Measurements from ENCODE around the gene GRIPAP1. TPM values are rescaled to one million over a fixed set of nuclear protein-coding genes. Genes with fewer than 3 reads are reported as not detected.
A peak's percentile ranks its signal among the peaks of the same experiment; 100 is the strongest.
"Not testable (repeated sequence)": the region's sequence is repeated elsewhere in the genome, so short reads cannot be mapped to it uniquely, and the experiment has no call there.

The GRIPAP1 gene
- total RNA-seq, 1 donor from 2014 or later: 17.7 TPM

DNA sequence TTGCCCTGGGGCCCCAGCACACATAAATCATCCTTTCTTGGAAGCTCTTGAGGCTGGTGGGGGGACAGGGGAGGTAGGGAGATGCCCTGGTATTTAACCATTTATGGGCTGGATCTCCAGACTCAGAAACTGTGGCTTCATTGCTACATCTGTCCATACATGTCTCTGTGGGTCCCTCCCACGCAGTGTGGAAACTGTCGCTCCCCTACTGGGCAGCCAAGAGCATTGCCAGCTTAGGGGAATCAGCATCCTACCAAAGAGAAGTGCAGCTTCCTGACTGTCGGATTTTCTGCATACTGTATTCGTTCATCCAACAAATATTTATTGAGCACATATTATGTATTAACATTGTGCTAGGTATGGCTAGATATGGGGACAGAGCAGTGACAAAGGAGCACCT, 3.7 kb downstream of the GRIPAP1 start:
- ATAC-seq (ENCODE audit: poor library complexity) (no peak), DNase-seq (no peak)
- intact Hi-C loops (cut with DNase I): no loop called here

DNA sequence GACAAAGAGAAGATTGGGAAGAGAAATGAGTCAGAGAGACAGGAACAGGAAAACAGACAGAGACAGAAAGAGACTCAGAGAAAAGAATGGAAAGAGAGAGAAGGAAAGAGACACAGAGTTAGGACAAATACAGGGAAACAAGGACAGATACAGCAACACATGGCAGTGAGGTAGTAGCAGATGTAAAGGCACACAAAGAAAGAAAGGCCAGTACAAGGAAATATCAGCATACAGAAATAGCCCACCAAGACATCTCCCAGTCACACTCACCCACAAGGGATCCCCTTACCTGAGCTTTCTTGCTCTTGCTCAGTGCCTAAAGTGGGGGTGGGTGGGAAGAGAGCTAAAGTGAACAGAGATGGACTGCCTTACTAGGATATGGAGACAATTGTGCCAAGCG, 4.2 kb downstream of the GRIPAP1 start:
- intact Hi-C loops (cut with DNase I): no loop called here
- no peak for DNase-seq
- no peak for ATAC-seq (ENCODE audit: poor library complexity)

DNA sequence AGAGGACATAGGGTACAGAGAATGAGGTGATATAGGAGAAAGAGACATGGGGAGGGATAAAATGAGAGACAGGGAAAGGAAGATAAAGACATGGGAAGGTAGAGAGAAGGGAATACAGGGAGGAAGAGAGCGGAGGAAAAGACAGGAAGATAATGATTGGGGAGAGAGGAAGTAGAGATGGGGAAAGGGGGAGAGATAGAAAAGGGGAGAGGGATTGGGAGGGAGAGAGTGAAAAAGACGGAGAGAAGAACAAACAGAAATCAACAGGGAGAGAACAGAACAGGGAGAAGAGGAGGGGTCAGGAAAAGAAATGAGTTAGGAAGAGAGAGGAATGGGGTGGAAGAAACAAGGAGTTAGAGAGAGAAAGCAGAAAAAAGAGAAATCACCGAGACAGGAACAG, 4.6 kb downstream of the GRIPAP1 start:
- no peak for DNase-seq
- intact Hi-C loops (cut with DNase I): no loop called here
- ATAC-seq (ENCODE audit: poor library complexity): no peak

- intact Hi-C loops (cut with DNase I): no loop called here
- no peak for DNase-seq
- ATAC-seq (ENCODE audit: poor library complexity): no peak
Observed at GRCh38 chrX:48996969-48997368, 5.1 kb downstream of the GRIPAP1 start.

- intact Hi-C loops (cut with DNase I): no loop called here
- ATAC-seq (ENCODE audit: poor library complexity) (no peak), DNase-seq (no peak)
Observed at GRCh38 chrX:48992341-48992740, 9.7 kb downstream of the GRIPAP1 start.

GRCh38 chrX:48989483-48989882, 12.6 kb downstream of the GRIPAP1 start:
- intact Hi-C loops (cut with DNase I): no loop called here
- DNase-seq (no peak), ATAC-seq (ENCODE audit: poor library complexity) (no peak)

- no peak for ATAC-seq (ENCODE audit: poor library complexity)
- intact Hi-C loops (cut with DNase I): no loop called here
- no peak for DNase-seq
Observed at GRCh38 chrX:48983896-48984295, 18.2 kb downstream of the GRIPAP1 start.

DNA sequence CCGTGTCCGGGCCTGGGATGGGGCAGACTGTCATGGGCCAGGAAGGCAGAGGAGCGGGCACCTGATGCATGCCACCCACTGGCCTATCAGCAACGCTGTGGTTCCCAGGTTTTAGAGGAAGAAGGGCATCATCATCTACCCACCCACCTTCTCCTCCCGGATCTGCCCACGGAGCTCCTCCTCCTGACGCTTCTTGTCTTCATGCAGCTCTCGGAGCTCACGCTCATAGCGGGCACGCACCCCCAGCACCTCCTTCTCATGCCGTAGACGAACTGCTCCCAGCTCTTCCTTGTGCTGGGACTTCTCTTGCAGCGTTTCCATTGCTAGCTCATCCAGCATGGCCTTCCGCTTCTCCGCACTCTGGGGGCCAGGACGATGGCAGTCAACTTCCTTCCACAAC, 19.0 kb downstream of the GRIPAP1 start:
- ATAC-seq (ENCODE audit: poor library complexity): no peak
- no peak for DNase-seq
- intact Hi-C loops (cut with DNase I): no loop called here

DNA sequence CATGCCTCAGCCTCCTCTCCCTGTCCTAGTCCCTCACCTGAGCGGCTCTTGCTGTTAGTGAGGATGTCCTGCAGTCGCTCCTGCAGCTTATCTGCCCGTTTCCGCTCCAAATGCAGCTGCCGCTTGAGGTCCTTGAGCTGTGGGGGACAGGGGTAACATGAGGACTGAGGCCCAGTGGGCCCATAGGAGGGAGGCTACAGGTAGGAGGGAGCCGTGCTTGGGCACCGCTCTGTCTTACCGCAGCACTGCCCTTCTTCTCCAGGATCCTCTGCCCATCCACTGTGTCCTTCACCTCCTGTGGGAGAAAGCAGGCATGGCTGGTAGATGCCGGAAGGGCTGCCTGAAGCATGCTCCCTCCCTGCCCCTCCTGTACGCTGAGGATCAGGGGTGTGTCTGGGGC, 20.9 kb downstream of the GRIPAP1 start:
- DNase-seq (no peak), ATAC-seq (ENCODE audit: poor library complexity) (no peak)
- intact Hi-C loops (cut with DNase I): no loop called here

- ATAC-seq (ENCODE audit: poor library complexity); DNase-seq; intact Hi-C loops (cut with DNase I): not testable (repeated sequence)
Observed at GRCh38 chrX:48980341-48980740, 21.7 kb downstream of the GRIPAP1 start.

- no peak for ATAC-seq (ENCODE audit: poor library complexity)
- no peak for DNase-seq
- intact Hi-C loops (cut with DNase I): loop anchor here (10.0 kb wide), 1 partner anchor 57 kb away; no protein-coding TSS in a partner anchor
Observed at GRCh38 chrX:48978226-48978625, 23.8 kb downstream of the GRIPAP1 start.

GRCh38 chrX:48976086-48976485, 26.0 kb downstream of the GRIPAP1 start:
- no peak for ATAC-seq (ENCODE audit: poor library complexity)
- intact Hi-C loops (cut with DNase I): loop anchor here (10.0 kb wide), 1 partner anchor 59 kb away; no protein-coding TSS in a partner anchor
- DNase-seq: no peak

GRCh38 chrX:48975541-48975940, 26.5 kb downstream of the GRIPAP1 start:
- no peak for DNase-seq
- intact Hi-C loops (cut with DNase I): loop anchor here (10.0 kb wide), 1 partner anchor 59 kb away; no protein-coding TSS in a partner anchor
- ATAC-seq (ENCODE audit: poor library complexity): no peak

DNA sequence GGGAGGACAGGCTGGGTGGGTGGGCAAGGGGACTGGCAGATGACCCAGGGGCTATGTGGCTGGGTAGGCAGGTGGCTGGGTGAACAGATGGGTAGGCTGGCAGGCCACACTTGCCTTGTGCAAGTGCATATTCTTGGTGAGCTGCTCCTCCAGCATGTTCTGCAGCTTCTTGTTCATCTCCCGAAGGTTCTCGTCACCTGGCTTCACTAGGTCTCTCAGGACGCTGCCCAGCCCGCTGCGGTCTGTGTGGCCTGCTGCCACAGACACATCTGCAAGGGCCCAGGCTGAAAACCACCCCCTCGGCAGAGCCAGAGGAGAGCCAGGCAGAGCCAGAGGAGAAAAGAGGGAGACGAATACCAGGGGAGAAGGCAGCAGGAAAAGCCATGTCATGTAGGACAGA, 27.0 kb downstream of the GRIPAP1 start:
- DNase-seq: no peak
- intact Hi-C loops (cut with DNase I): loop anchor here (10.0 kb wide), 1 partner anchor 60 kb away; no protein-coding TSS in a partner anchor
- no peak for ATAC-seq (ENCODE audit: poor library complexity)

DNA sequence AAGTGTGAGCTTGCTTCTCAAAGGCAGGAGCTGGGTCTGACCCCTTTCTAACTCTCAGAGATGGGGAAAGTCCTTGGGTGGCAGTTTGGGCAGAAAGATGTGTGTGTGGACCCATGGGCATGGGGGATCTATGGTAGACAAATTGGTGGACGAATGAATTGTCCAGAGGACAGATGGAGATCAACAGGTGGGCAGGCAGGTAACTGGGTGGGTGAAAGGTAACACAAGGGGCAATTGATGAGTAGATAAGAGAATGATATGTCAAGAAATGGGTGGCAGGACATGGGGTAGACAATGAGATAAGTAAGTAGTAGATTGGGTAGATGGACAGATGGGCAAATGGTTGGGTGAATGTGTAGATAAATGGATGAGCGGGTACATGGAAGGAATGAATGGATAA, 27.5 kb downstream of the GRIPAP1 start:
- no peak for DNase-seq
- intact Hi-C loops (cut with DNase I): loop anchor here (10.0 kb wide), 1 partner anchor 60 kb away; no protein-coding TSS in a partner anchor

DNA sequence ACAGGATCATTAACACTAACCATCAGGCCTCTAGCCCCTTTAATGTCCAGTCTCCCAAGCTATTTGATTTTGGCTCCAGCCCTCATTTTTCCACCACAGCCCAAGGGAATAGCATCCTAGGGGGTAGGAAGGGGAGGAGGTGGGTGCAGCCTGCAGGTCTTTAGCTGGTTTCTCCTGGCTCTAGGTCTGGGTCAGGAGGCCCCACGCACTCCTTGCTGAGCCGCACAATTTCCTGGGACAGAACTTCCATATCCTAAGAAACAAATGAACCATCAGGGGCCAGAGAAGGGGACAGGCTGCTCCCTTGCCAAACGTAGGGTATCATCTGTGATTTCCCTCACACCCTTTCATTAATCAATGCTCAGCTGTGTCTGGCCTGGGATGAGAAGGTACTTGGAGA, 28.0 kb downstream of the GRIPAP1 start:
- DNase-seq (no peak), ATAC-seq (ENCODE audit: poor library complexity) (no peak)
- intact Hi-C loops (cut with DNase I): loop anchor here (10.0 kb wide), 1 partner anchor 61 kb away; no protein-coding TSS in a partner anchor

More for the DNA sequence above, 27.5 kb downstream of the GRIPAP1 start:
- ATAC-seq (ENCODE audit: poor library complexity): no peak

- peak; percentile 69 for ATAC-seq (ENCODE audit: poor library complexity)
- DNase-seq: peak; percentile 49
- intact Hi-C loops (cut with DNase I): loop anchor here (10.0 kb wide), 1 partner anchor 62 kb away; no protein-coding TSS in a partner anchor
Observed at GRCh38 chrX:48972220-48973164, 29.6 kb downstream of the GRIPAP1 start.

- intact Hi-C loops (cut with DNase I): loop anchor here (10.0 kb wide), 1 partner anchor 63 kb away; no protein-coding TSS in a partner anchor
- peak; percentile 60 for ATAC-seq (ENCODE audit: poor library complexity)
- DNase-seq: peak; percentile 57
Observed at GRCh38 chrX:48971249-48972219, 30.5 kb downstream of the GRIPAP1 start, which contains the start of gene KCND1. Gene KCND1, minus strand, starts transcription at chrX:48971844. Its CDS starts 1,573 bp downstream, at chrX:48970271.

GRCh38 chrX:48969471-48969870, 32.6 kb downstream of the GRIPAP1 start:
- no peak for DNase-seq
- intact Hi-C loops (cut with DNase I): no loop called here
- no peak for ATAC-seq (ENCODE audit: poor library complexity)

Data from Right ventricle myocardium superior (tissue), 1 donor.